SH-SY5Y (cell line): ENCODE data around the gene TEX19.

Source experiments
- GATA2 ChIP-seq: IDR thresholded peaks from 2 replicates; pipeline ENCODE4 v1.6.1; 2011; ENCODE audit warnings: mild to moderate bottlenecking, low read depth, low read length
- GATA3 ChIP-seq: IDR thresholded peaks from 2 replicates; pipeline ENCODE4 v1.6.1; 2011; ENCODE audit warnings: low read depth, mild to moderate bottlenecking, low read length, moderate library complexity

DNA sequence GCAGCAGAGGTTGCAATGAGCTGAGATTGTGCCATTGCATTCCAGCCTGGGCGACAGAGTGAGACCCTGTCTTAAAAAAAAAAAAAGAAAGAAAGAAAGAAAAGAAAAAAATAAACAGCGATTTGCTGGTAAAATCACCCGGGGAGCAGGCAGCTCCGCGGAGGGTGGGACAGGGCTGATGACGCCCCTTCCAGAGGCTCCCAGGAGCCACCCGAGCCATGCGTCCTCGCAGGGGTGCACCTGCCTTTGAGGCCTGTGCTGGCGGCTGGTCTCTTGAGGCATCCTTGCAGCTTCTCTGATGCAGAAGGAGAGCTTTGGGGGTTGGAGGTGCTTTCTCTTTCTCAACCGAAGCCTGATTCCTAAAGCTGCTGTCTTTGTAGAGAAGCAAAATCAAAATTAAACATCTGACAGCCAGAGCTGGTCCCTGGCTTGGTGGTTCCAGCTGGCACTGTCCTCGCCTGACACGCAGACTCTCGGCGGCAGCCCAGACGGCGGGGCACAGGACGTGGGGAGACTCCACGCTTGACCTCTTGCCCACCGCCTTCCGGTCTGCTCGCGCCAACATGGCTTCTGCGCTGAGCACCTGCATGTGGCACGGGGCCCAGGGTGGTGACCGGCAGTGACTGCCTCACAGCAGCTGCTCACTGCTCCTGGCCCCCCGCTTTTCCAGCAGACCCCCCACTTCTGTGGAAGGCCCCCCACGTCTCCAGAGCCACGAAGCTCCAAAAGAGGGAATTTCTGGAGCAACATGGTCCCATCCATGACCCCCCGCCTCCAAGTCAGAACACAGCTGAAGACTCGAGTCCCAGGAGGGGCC lies 19.1 kb downstream of the TEX19 start:
- TF ChIP-seq GATA3 (no peak), GATA2 (no peak)
